ENCODE data around the gene FRMD8. TPM values are rescaled to one million over a fixed set of nuclear protein-coding genes. Genes with fewer than 3 reads are reported as not detected.

FRMD8 gene
- total RNA-seq, 1 donor from 2014 or later, result 53.3 TPM

GRCh38 chr11:65442842-65443331 is 56.5 kb downstream of the FRMD8 start:
- Histone ChIP-seq H3K27ac (peak overlapping the region; percentile 84), H3K27me3 (no peaks in the 10 kb centered on the region), H3K36me3 (peaks cover 0 to 40% of the 10 kb centered on the region in 2 donors), H3K9me3 (no peaks in the 10 kb centered on the region), H3K4me1 (peaks cover 82% of the 10 kb centered on the region), H3K4me3 (no peak overlapping the region)
- TF ChIP-seq POLR2A (IDR thresholded peaks at IDR 0.05) (no peak), CTCF (IDR thresholded peaks at IDR 0.05) (no peak), POLR2AphosphoS5 (IDR thresholded peaks at IDR 0.05; ENCODE audit: insufficient read depth in 1 of 2, low read depth in 1 of 2) (no peak)
- DNase-seq (ENCODE audit: extremely low spot score in 2 of 2), result no peak
- intact Hi-C loops (cut with DNase I), result no loop called here

- Histone ChIP-seq H3K27me3 (no peaks in the 10 kb centered on the region), H3K9me3 (no peaks in the 10 kb centered on the region), H3K4me1 (peaks cover 66% of the 10 kb centered on the region), H3K27ac (peak overlapping the region; percentile 84), H3K36me3 (peaks cover 0 to 26% of the 10 kb centered on the region in 2 donors), H3K4me3 (no peak overlapping the region)
- no peak for DNase-seq (ENCODE audit: extremely low spot score in 2 of 2)
- TF ChIP-seq POLR2A (IDR thresholded peaks at IDR 0.05), result no peak
- peak in 1 of 2 donors; percentile 37 for TF ChIP-seq POLR2AphosphoS5 (IDR thresholded peaks at IDR 0.05; ENCODE audit: insufficient read depth in 1 of 2, low read depth in 1 of 2)
- intact Hi-C loops (cut with DNase I), result no loop called here
These were observed 58.0 kb downstream of the FRMD8 start for GRCh38 chr11:65444314-65445051.

- H3K27ac ChIP-seq, result peak overlapping the region; percentile 84
These were observed 58.7 kb downstream of the FRMD8 start for GRCh38 chr11:65445101-65445603.

GRCh38 chr11:65445604-65446445 is 59.4 kb downstream of the FRMD8 start:
- H3K27ac ChIP-seq, result peak overlapping the region; percentile 84
- no peaks in the 10 kb centered on the region for H3K9me3 ChIP-seq
- H3K4me1 ChIP-seq, result peaks cover 56% of the 10 kb centered on the region
- DNase-seq (ENCODE audit: extremely low spot score in 2 of 2), result no peak
- H3K27me3 ChIP-seq, result no peaks in the 10 kb centered on the region
- TF ChIP-seq POLR2A (IDR thresholded peaks at IDR 0.05) (no peak), POLR2AphosphoS5 (IDR thresholded peaks at IDR 0.05; ENCODE audit: insufficient read depth in 1 of 2, low read depth in 1 of 2) (peak in 1 of 2 donors; percentile 66)
- H3K4me3 ChIP-seq, result no peak overlapping the region
- peaks cover 0 to 26% of the 10 kb centered on the region in 2 donors for H3K36me3 ChIP-seq
- intact Hi-C loops (cut with DNase I), result no loop called here

More at GRCh38 chr11:65445101-65445603, 58.7 kb downstream of the FRMD8 start:
- DNase-seq (ENCODE audit: extremely low spot score in 2 of 2), result no peak
- Histone ChIP-seq H3K4me1 (peaks cover 59% of the 10 kb centered on the region), H3K4me3 (no peak overlapping the region), H3K27me3 (no peaks in the 10 kb centered on the region), H3K36me3 (peaks cover 0 to 26% of the 10 kb centered on the region in 2 donors), H3K9me3 (no peaks in the 10 kb centered on the region)
- no peak for TF ChIP-seq CTCF (IDR thresholded peaks at IDR 0.05)
- TF ChIP-seq POLR2A (IDR thresholded peaks at IDR 0.05), result no peak
- no peak for TF ChIP-seq POLR2AphosphoS5 (IDR thresholded peaks at IDR 0.05; ENCODE audit: insufficient read depth in 1 of 2, low read depth in 1 of 2)
- intact Hi-C loops (cut with DNase I), result no loop called here

- intact Hi-C loops (cut with DNase I), result no loop called here
- no peak overlapping the region for H3K4me3 ChIP-seq
- H3K36me3 ChIP-seq, result peaks cover 0 to 26% of the 10 kb centered on the region in 2 donors
- TF ChIP-seq POLR2AphosphoS5 (IDR thresholded peaks at IDR 0.05; ENCODE audit: insufficient read depth in 1 of 2, low read depth in 1 of 2), result no peak
- no peak for TF ChIP-seq CTCF (IDR thresholded peaks at IDR 0.05)
- no peak for TF ChIP-seq POLR2A (IDR thresholded peaks at IDR 0.05)
- H3K27me3 ChIP-seq, result no peaks in the 10 kb centered on the region
- peak overlapping the region; percentile 84 for H3K27ac ChIP-seq
- no peak for DNase-seq (ENCODE audit: extremely low spot score in 2 of 2)
- no peaks in the 10 kb centered on the region for H3K9me3 ChIP-seq
- peaks cover 47% of the 10 kb centered on the region for H3K4me1 ChIP-seq
These were observed 60.2 kb downstream of the FRMD8 start for GRCh38 chr11:65446446-65447277.
